HG02588 (cell line): ENCODE results near the gene KNSTRN.

Experiments
- ATAC-seq: cut with Tn5 transposase; IDR thresholded peaks from one replicate; pipeline ENCODE4 v1.9.1; 2021; ENCODE audit warnings: mild to moderate bottlenecking, moderate library complexity; ENCODE audit not compliant: unreplicated experiment

The KNSTRN gene

GRCh38 chr15:40382580-40383456 is at the start of gene KNSTRN:
TSS of gene KNSTRN (plus strand) at chr15:40382721. CDS start at chr15:40382836, 115 bp downstream.
- peak; percentile 91 for ATAC-seq

GRCh38 chr15:40333922-40334492 is 48.5 kb upstream of the KNSTRN start:
- no peak for ATAC-seq

- no peak for ATAC-seq
These were observed 48.0 kb upstream of the KNSTRN start for GRCh38 chr15:40334541-40334940.

GRCh38 chr15:40334941-40335795 is 47.4 kb upstream of the KNSTRN start:
- no peak for ATAC-seq

GRCh38 chr15:40335938-40336743 is 46.4 kb upstream of the KNSTRN start:
- no peak for ATAC-seq

GRCh38 chr15:40336744-40337122 is 45.8 kb upstream of the KNSTRN start:
- no peak for ATAC-seq

- no peak for ATAC-seq
These were observed 44.9 kb upstream of the KNSTRN start for GRCh38 chr15:40337597-40337996.

GRCh38 chr15:40338041-40338657 is 44.4 kb upstream of the KNSTRN start:
- peak; percentile 40 for ATAC-seq

GRCh38 chr15:40338921-40339620 is 43.5 kb upstream of the KNSTRN start:
- no peak for ATAC-seq

- no peak for ATAC-seq
These were observed 42.9 kb upstream of the KNSTRN start for GRCh38 chr15:40339621-40339945.

GRCh38 chr15:40340038-40340739 is 42.3 kb upstream of the KNSTRN start:
- ATAC-seq, result no peak

- no peak for ATAC-seq
These were observed 41.7 kb upstream of the KNSTRN start, which contains the start of gene CCDC9B for GRCh38 chr15:40340740-40341400. TSS of gene CCDC9B (minus strand) at chr15:40340939. CDS start at chr15:40340819, 120 bp downstream.

GRCh38 chr15:40342416-40343320 is 39.9 kb upstream of the KNSTRN start:
- no peak for ATAC-seq

GRCh38 chr15:40343512-40343911 is 39.0 kb upstream of the KNSTRN start:
- no peak for ATAC-seq

GRCh38 chr15:40344217-40344616 is 38.3 kb upstream of the KNSTRN start:
- ATAC-seq, result no peak

- no peak for ATAC-seq
These were observed 37.8 kb upstream of the KNSTRN start for GRCh38 chr15:40344631-40345120.

GRCh38 chr15:40345225-40345866 is 37.2 kb upstream of the KNSTRN start:
- ATAC-seq, result no peak
